ENCODE measurements around the gene ASB10.

- TF ChIP-seq CTCF (IDR thresholded peaks at IDR 0.05; ENCODE audit: low read depth, low read length, poor library complexity, severe bottlenecking) (no peak), EZH2phosphoT487 (IDR thresholded peaks at IDR 0.05; ENCODE audit: borderline replicate concordance, low read length) (no peak)
Observed at GRCh38 chr7:151232091-151232916, 45.3 kb upstream of the ASB10 start, which contains the start of gene CHPF2.

All from DOHH2 (cell line).